Loucy (cell line): ENCODE data around the gene MGAT5.

Experiments
- H2AFZ ChIP-seq: fragments of 200-600 bp; sonication (generic); 2 replicates; pipeline ENCODE4 v1.6.0; 2016; ENCODE audit warnings: antibody characterized with exemption, mild to moderate bottlenecking, low read length, moderate library complexity
- H3F3A ChIP-seq: fragments of 200-600 bp; 2 replicates; pipeline ENCODE4 v1.6.0; 2016; ENCODE audit warnings: antibody characterized with exemption, low read depth, mild to moderate bottlenecking
- H3K27me3 ChIP-seq: fragments of 200-600 bp; sonication (generic); 2 replicates; pipeline ENCODE4 v1.6.1; 2014; ENCODE audit warnings: low read length, mild to moderate bottlenecking; ENCODE audit not compliant: insufficient read depth, poor library complexity, severe bottlenecking
- H3K36me3 ChIP-seq: fragments of 200-600 bp; sonication (generic); 2 replicates; pipeline ENCODE4 v1.6.1; 2016; ENCODE audit warnings: low read length; ENCODE audit not compliant: insufficient read depth
- H3K4me1 ChIP-seq: fragments of 200-600 bp; sonication (generic); 2 replicates; pipeline ENCODE4 v1.5.1; 2014; ENCODE audit warnings: low read length, mild to moderate bottlenecking; ENCODE audit not compliant: insufficient read depth, poor library complexity, severe bottlenecking
- H3K4me2 ChIP-seq: fragments of 200-600 bp; sonication (generic); 2 replicates; pipeline ENCODE4 v1.6.0; 2014; ENCODE audit warnings: antibody characterized with exemption, low read length, low read depth, mild to moderate bottlenecking; ENCODE audit not compliant: poor library complexity, severe bottlenecking
- H3K4me3 ChIP-seq: fragments of 200-600 bp; sonication (generic); 2 replicates; pipeline ENCODE4 v1.5.1; 2014; ENCODE audit warnings: low read length, mild to moderate bottlenecking, mixed read lengths; ENCODE audit not compliant: poor library complexity, severe bottlenecking
- H3K79me2 ChIP-seq: fragments of 200-600 bp; sonication (generic); 2 replicates; pipeline ENCODE4 v1.6.1; 2014; ENCODE audit warnings: low read length; ENCODE audit not compliant: insufficient read depth
- H3K9ac ChIP-seq: fragments of 200-600 bp; sonication (generic); 2 replicates; pipeline ENCODE4 v1.6.0; 2014; ENCODE audit warnings: mild to moderate bottlenecking, low read depth, low read length, moderate library complexity; ENCODE audit not compliant: poor library complexity, severe bottlenecking
- H3K9me2 ChIP-seq: fragments of 200-600 bp; sonication (generic); replicated peaks from 2 replicates; pipeline ENCODE4 v1.6.1; 2016; ENCODE audit warnings: low read depth, low read length, mixed read lengths
- H3K9me3 ChIP-seq: fragments of 200-600 bp; sonication (generic); 2 replicates; pipeline ENCODE4 v1.6.1; 2014; ENCODE audit warnings: mild to moderate bottlenecking, antibody characterized with exemption, low read length, low read depth; ENCODE audit not compliant: insufficient read depth
- H4K20me1 ChIP-seq: fragments of 200-600 bp; sonication (generic); 2 replicates; pipeline ENCODE4 v1.6.0; 2014; ENCODE audit warnings: antibody characterized with exemption, low read length, mild to moderate bottlenecking; ENCODE audit not compliant: insufficient read depth, poor library complexity, severe bottlenecking
- CTCF ChIP-seq: fragments of 200-600 bp; sonication (generic); conservative IDR thresholded peaks from 2 replicates; pipeline ENCODE4 v1.5.1; 2014; ENCODE audit warnings: mild to moderate bottlenecking, antibody characterized with exemption, low read length
- EZH2phosphoT487 ChIP-seq: fragments of 200-600 bp; IDR thresholded peaks from 2 replicates; pipeline ENCODE4 v1.6.1; 2018; ENCODE audit warnings: antibody characterized with exemption, mild to moderate bottlenecking, moderate library complexity, borderline replicate concordance

MGAT5 gene

DNA sequence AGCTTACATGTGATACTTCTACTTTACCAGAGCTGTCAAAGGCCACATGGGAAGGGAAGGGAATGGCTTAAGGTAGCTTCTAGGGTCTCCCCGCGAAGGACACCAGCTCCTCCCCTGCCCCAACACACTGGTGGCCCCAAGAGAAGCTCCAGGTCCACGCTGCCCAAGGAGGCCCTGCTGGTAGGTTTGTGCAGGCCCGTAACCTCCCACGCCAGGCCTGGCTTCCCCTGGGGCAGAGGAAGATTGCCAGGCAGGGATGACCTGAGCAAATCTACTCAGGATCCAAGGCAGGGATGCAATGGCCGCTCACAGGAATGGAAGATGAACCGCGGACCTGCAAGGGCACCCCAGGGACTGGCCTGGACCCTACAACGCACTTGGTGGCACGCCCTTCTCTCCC, 205.1 kb downstream of the MGAT5 start:
- Histone ChIP-seq H3K9me2 (no peaks in the 10 kb centered on the region), H3F3A (no peaks in the 10 kb centered on the region), H3K4me3 (no peak overlapping the region), H3K4me1 (no peaks in the 10 kb centered on the region), H3K9me3 (no peaks in the 10 kb centered on the region), H3K9ac (no peak overlapping the region), H3K79me2 (no peaks in the 10 kb centered on the region), H3K4me2 (no peak overlapping the region), H3K27me3 (no peaks in the 10 kb centered on the region), H3K36me3 (no peaks in the 10 kb centered on the region; the same call in 1 of the 2 replicates), H2AFZ (no peak overlapping the region), H4K20me1 (no peaks in the 10 kb centered on the region)
- no peak for TF ChIP-seq CTCF
- TF ChIP-seq EZH2phosphoT487 = no peak

- Histone ChIP-seq H3K4me3 (no peak overlapping the region), H3K9me3 (no peaks in the 10 kb centered on the region), H3F3A (no peaks in the 10 kb centered on the region), H4K20me1 (no peaks in the 10 kb centered on the region), H2AFZ (no peak overlapping the region), H3K36me3 (no peaks in the 10 kb centered on the region), H3K4me1 (no peaks in the 10 kb centered on the region), H3K4me2 (no peak overlapping the region), H3K9me2 (no peaks in the 10 kb centered on the region), H3K27me3 (no peaks in the 10 kb centered on the region), H3K9ac (no peak overlapping the region), H3K79me2 (no peaks in the 10 kb centered on the region)
- TF ChIP-seq CTCF = no peak
- no peak for TF ChIP-seq EZH2phosphoT487
Observed at GRCh38 chr2:134459706-134460406, 206.0 kb downstream of the MGAT5 start.

DNA sequence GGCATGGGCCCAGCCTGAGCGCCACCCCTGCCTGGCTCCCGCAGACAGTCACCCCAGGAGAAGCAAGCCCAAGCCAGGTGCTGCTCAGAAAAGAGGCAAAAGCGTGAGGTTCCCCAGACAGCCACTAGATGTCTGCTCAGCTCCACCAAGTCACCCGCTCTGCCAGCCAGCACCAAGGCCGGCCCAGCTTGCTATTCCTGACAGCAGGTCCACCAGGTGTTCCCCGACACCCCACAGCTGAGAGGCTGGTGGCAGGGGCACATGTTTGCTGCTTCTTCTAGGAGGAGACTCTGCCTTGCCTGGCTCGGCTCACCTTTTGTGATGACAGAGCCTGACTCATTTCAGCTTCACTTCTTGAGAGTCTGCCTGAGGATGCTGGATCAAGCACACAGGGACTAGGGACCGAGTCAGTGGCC, 206.7 kb downstream of the MGAT5 start:
- H3K9ac ChIP-seq = no peak overlapping the region
- H2AFZ ChIP-seq = no peak overlapping the region
- H3K27me3 ChIP-seq = no peaks in the 10 kb centered on the region
- H3K9me3 ChIP-seq = no peaks in the 10 kb centered on the region
- no peaks in the 10 kb centered on the region for H3K36me3 ChIP-seq
- no peak overlapping the region for H3K4me2 ChIP-seq
- no peaks in the 10 kb centered on the region for H4K20me1 ChIP-seq
- H3K4me3 ChIP-seq = no peak overlapping the region
- H3F3A ChIP-seq = no peaks in the 10 kb centered on the region
- H3K79me2 ChIP-seq = no peaks in the 10 kb centered on the region
- TF ChIP-seq EZH2phosphoT487 (no peak), CTCF (peak; percentile 58)
- H3K4me1 ChIP-seq = no peaks in the 10 kb centered on the region
- H3K9me2 ChIP-seq = no peaks in the 10 kb centered on the region
